HL-60 (cell line): Measurements from ENCODE around the gene EPS8.

ENCODE experiments used
- DNase-seq, 2 experiments: peaks; one replicate each; pipeline ENCODE4 v3.0.0-alpha.2; 2010 to 2020; ENCODE audit warnings: low read depth in 1 of 2, low spot score in 1 of 2
- H3K27ac ChIP-seq: fragments of 250-450 bp; sonication (Bioruptor Pico); replicated peaks from 2 replicates; pipeline ENCODE4 v1.5.1; 2020; ENCODE audit warnings: mild to moderate bottlenecking, moderate library complexity
- H3K27me3 ChIP-seq: fragments of 250-450 bp; sonication (Bioruptor Pico); 2 replicates; pipeline ENCODE4 v1.5.1; 2021; ENCODE audit warnings: mild to moderate bottlenecking, moderate library complexity; ENCODE audit not compliant: insufficient read depth, poor library complexity, severe bottlenecking
- H3K4me3 ChIP-seq: replicated peaks from 2 replicates; pipeline ENCODE4 v1.5.1; 2011; ENCODE audit warnings: mild to moderate bottlenecking, control low read depth, low read length; ENCODE audit not compliant: insufficient read depth
- GABPA ChIP-seq: IDR thresholded peaks from 2 replicates; pipeline ENCODE4 v1.6.1; 2012; ENCODE audit warnings: low read depth
- POLR2AphosphoS5 ChIP-seq: IDR thresholded peaks from 2 replicates; pipeline ENCODE4 v1.6.1; 2012; ENCODE audit warnings: low read depth
- SPI1 ChIP-seq: IDR thresholded peaks from 2 replicates; pipeline ENCODE4 v1.6.1; 2012; ENCODE audit warnings: low read depth, mild to moderate bottlenecking, borderline replicate concordance
- TF ChIP-seq, protein P1 (sequence below): IDR thresholded peaks from one replicate; pipeline ENCODE4 v1.5.1; 2011; ENCODE audit warnings: low read length, control low read depth, inconsistent platforms; ENCODE audit not compliant: insufficient read depth
- TF ChIP-seq, protein P2 (sequence below): IDR thresholded peaks from 2 replicates; pipeline ENCODE4 v1.6.1; 2012; ENCODE audit warnings: low read depth; ENCODE audit not compliant: insufficient replicate concordance

Gene EPS8

DNA sequence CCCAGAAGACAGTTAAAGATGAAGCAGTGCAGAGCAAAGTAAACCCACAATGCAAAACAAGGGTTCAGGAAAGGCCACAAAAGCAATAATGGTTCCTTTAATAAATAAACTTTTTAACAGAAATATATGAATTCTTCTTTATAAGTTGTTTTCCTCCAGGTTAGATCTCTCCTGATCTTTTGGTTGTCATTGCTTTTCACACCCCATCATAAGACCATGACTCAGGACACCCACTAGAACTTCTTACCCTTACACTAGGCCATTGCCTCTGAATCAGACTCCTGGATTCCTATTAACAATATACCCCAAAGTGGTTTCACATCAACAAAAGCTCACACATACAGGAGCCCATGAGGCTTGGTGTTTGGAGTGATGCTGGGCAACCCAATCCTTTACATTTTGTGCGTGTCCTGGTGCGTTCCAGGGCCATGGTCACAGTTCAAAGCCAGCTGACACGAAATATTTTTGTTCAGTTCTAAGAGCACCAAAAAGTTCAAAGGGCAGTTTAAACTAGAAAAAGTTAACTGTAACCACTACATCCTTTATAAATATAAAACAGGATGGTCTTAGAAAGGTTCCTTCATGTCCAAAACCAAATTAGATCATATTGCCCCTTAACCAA is 187.0 kb downstream of the EPS8 start:
- Histone ChIP-seq H3K27me3 (no peaks in the 10 kb centered on the region), H3K4me3 (no peak overlapping the region), H3K27ac (no peak overlapping the region)
- TF ChIP-seq, protein P1, sequence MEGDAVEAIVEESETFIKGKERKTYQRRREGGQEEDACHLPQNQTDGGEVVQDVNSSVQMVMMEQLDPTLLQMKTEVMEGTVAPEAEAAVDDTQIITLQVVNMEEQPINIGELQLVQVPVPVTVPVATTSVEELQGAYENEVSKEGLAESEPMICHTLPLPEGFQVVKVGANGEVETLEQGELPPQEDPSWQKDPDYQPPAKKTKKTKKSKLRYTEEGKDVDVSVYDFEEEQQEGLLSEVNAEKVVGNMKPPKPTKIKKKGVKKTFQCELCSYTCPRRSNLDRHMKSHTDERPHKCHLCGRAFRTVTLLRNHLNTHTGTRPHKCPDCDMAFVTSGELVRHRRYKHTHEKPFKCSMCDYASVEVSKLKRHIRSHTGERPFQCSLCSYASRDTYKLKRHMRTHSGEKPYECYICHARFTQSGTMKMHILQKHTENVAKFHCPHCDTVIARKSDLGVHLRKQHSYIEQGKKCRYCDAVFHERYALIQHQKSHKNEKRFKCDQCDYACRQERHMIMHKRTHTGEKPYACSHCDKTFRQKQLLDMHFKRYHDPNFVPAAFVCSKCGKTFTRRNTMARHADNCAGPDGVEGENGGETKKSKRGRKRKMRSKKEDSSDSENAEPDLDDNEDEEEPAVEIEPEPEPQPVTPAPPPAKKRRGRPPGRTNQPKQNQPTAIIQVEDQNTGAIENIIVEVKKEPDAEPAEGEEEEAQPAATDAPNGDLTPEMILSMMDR = no peak
- TF ChIP-seq POLR2AphosphoS5 (no peak), GABPA (no peak), SPI1 (no peak)
- TF ChIP-seq, protein P2, sequence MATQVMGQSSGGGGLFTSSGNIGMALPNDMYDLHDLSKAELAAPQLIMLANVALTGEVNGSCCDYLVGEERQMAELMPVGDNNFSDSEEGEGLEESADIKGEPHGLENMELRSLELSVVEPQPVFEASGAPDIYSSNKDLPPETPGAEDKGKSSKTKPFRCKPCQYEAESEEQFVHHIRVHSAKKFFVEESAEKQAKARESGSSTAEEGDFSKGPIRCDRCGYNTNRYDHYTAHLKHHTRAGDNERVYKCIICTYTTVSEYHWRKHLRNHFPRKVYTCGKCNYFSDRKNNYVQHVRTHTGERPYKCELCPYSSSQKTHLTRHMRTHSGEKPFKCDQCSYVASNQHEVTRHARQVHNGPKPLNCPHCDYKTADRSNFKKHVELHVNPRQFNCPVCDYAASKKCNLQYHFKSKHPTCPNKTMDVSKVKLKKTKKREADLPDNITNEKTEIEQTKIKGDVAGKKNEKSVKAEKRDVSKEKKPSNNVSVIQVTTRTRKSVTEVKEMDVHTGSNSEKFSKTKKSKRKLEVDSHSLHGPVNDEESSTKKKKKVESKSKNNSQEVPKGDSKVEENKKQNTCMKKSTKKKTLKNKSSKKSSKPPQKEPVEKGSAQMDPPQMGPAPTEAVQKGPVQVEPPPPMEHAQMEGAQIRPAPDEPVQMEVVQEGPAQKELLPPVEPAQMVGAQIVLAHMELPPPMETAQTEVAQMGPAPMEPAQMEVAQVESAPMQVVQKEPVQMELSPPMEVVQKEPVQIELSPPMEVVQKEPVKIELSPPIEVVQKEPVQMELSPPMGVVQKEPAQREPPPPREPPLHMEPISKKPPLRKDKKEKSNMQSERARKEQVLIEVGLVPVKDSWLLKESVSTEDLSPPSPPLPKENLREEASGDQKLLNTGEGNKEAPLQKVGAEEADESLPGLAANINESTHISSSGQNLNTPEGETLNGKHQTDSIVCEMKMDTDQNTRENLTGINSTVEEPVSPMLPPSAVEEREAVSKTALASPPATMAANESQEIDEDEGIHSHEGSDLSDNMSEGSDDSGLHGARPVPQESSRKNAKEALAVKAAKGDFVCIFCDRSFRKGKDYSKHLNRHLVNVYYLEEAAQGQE = no peak
- no peak for DNase-seq

DNA sequence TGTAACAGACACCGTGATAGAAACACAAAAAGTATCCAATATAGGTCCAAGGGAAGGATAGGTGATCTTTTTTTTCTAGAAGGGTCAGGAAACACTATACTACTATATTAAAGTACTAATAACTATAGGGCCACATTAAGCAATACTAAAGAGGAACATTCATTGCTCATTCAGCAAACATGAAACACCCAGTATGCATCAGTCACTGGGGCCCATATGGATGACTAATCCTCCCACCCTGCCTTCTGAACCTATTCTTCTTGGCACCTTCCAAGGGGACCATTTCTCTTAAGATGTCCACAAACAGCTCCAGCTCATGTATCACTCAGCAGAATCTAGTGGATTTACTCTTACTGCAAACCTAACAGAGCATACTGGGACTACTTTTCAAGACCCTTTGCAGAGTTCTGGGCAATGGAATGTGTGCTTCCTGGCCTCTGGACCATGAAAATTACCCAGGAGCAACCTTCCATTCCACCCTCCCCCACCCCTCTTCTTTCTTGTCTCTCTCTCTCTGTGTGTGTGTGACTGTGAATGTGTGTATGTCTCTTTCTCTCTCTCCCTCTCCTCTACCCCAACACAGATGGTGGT is 187.9 kb downstream of the EPS8 start:
- H3K4me3 ChIP-seq = no peak overlapping the region
- DNase-seq = no peak
- TF ChIP-seq, protein P2 = no peak
- TF ChIP-seq POLR2AphosphoS5 = no peak
- no peak for TF ChIP-seq SPI1
- H3K27me3 ChIP-seq = no peaks in the 10 kb centered on the region
- H3K27ac ChIP-seq = no peak overlapping the region

DNA sequence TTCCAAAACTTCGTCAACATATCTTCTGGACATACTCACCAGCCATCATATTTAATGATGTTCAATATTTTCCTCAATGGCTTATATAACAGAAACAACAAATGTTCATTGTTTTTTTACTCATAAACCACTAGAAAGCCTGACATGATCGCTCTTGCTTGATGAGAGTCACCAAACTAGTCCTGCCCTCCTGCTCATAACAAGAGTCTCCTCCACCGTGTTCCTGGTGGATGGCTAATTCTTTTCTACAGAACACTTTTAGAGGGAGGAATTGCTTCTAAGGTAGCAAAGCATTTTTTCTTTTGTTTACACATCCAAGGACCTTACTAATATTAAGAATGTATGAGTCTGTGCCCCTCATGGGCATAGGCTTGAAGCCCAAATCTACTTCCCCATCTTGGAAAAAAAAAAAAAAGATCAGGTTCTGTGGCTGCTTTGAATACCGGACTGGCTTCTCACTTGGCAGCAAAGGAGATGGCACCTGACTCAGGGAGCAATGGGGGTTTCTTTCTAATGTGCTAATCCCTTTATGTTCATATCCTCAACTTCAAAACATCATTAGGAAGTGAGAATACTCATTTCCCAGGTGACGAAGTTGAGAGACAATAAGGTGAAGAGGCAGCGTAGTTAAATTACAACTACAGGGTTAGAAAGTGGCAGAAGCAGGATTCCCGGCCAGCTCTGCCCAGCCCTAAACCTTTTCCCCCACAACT is 188.8 kb downstream of the EPS8 start:
- DNase-seq = no peak
- Histone ChIP-seq H3K4me3 (no peak overlapping the region), H3K27ac (no peak overlapping the region), H3K27me3 (no peaks in the 10 kb centered on the region)
- TF ChIP-seq, protein P1 = no peak
- TF ChIP-seq, protein P2 = no peak
- TF ChIP-seq POLR2AphosphoS5 = no peak
- TF ChIP-seq SPI1 = no peak
- no peak for TF ChIP-seq GABPA
